ENCODE data around the gene OARD1.
"Not testable (repeated sequence)": the region's sequence is repeated elsewhere in the genome, so short reads cannot be mapped to it uniquely, and the experiment has no call there.

Gene OARD1

GRCh38 chr6:41025966-41026530 is 46.1 kb downstream of the OARD1 start:
- DNase-seq, result no peak

GRCh38 chr6:41023114-41023513 is 49.0 kb downstream of the OARD1 start:
- no peak for DNase-seq

DNA sequence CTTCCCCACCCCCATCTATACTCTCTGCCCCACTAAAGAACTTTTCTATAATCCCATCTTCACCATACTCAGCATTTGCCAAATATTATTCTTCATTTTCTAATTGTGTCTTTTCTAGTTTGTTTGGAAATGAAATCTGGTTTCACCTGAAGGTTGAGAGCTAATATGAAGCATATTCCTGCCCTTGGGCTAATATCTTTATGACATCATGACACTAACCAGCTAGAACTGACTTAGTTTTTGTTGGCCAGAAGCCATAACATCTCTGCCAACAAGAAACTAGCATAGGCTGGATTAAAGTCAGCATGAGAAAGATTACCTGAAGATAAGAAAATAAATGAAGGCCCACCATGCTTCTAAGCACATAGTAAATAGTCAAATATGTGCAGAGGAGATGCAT is 49.9 kb downstream of the OARD1 start:
- no peak for DNase-seq

DNA sequence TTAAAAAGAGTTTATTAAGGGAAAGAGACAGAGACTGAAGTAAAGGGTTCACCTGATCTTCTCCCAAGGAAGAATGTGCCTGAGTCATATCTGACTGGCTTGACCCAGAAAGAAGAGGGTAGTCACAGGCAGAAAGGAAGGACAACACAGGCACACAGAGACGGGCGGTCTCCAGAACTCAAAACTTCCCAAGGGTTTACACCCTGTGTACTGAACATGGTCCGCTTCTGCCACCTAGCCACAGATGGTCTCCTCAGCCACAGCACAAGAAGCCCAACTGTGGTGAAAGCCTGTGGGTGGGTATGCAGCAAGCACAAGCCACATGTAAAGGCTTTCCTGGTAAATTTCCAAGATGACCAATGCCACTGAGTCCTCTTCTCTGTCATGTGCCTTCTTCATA is 50.3 kb downstream of the OARD1 start:
- DNase-seq, result no peak

- DNase-seq, result no peak
These were observed 54.5 kb downstream of the OARD1 start for GRCh38 chr6:41017663-41018062.

DNA sequence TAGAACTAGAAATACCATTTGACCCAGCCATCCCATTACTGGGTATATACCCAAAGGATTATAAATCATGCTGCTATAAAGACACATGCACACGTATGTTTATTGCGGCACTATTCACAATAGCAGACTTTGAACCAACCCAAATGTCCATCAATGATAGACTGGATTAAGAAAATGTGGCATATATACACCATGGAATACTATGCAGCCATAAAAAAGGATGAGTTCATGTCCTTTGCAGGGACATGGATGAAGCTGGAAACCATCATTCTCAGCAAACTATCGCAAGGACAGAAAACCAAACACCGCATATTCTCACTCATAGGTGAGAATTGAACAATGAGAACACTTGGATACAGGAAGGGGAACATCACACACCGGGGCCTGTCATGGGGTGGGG is 56.3 kb downstream of the OARD1 start:
- not testable (repeated sequence) for DNase-seq

DNA sequence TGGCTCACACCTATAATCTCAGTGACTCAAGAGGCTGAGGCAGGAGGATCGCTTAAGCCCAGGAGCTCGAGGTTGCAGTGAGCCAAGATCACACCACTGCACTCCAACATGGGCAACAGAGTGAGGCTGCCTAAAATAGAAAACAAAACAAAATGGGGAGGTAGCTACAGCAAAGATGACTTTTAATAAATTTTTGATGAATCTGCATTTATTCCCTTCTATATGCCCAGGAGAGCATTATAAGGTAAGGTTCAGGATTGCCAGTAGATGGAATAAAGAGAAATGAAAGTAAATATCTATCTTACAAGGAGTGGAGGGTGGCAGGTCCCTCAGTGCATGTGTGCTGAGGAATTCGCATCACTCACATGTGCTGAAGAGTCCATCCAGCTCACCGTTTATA is 57.4 kb downstream of the OARD1 start:
- no peak for DNase-seq
